Effector CD4-positive, alpha-beta T cell (primary cell): ENCODE measurements around the gene LSM4.
"Not testable (repeated sequence)": the region's sequence is repeated elsewhere in the genome, so short reads cannot be mapped to it uniquely, and the experiment has no call there.

Source experiments
- DNase-seq: peaks from one replicate; pipeline ENCODE4 v3.0.0-alpha.2; 2020
- total RNA-seq: gene quantifications from one replicate; lab custom pipeline; 2026; lab: John Stamatoyannopoulos, UW

LSM4 gene
- total RNA-seq = 23.5 reads per million, percentile 50 among the genes with 10 or more reads in this experiment

GRCh38 chr19:18322759-18323460 is at the start of gene LSM4:
Gene LSM4 (minus strand): TSS chr19:18323076. CDS start chr19:18323020, 56 bp downstream.
- DNase-seq = peak; percentile 99

- DNase-seq = no peak
Observed at GRCh38 chr19:18368504-18369222, 45.8 kb upstream of the LSM4 start.

- DNase-seq = no peak
Observed at GRCh38 chr19:18366021-18366435, 43.2 kb upstream of the LSM4 start.

DNA sequence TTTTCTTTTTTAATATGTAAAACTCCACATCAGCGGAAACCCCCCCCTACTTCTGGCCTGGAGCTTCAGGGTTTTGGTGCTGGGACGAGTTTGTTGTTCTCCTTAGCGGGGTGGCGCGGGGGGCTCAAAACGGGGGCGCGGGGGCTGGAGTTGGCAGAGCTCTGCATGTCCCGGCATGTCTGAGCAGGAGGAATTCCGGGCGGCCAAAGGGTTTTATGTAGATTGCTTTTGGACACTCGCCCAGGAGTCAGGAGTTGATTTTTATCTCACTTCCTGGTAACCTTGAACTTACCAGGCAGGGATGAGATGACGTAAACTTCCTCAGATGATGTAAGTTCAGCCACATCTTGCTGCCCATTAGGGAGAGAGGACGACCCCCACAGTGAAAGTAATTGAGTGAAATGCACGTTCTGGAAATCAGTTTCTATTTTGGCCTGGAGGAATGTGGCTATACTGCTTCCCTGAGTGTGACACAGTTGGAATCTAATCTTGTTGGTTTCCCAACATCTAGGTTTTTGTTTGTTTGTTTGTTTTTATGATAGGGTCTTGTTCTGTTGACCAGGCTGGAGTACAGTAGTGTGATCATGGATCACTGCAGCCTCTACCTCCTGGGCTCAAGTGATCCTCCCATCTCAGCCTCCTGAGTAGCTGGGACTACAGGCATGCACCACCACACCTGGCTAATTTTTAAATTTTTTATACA is 42.1 kb upstream of the LSM4 start:
- DNase-seq = no peak

GRCh38 chr19:18364277-18364825 is 41.5 kb upstream of the LSM4 start:
- DNase-seq = not testable (repeated sequence)

DNA sequence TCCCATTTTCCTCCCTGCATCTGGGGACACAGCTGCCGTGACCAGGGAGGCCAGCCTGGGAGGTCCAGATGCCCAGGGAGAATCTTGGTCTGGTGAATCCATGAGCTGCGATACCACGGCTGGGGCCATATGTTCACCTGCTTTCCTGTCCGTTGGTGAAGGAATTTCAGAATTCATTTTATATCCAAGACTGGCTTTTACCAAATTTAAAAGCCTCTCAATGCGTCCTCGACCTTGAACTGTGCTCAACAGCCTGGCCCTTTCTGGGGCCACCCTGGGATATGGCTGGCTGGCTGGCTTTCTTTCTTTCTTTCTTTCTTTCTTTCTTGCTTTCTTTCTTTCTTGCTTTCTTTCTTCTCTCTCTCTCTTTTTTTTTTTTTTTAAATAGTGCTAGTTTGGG is 40.9 kb upstream of the LSM4 start:
- no peak for DNase-seq

- DNase-seq = no peak
Observed at GRCh38 chr19:18362934-18363542, 40.2 kb upstream of the LSM4 start.

DNA sequence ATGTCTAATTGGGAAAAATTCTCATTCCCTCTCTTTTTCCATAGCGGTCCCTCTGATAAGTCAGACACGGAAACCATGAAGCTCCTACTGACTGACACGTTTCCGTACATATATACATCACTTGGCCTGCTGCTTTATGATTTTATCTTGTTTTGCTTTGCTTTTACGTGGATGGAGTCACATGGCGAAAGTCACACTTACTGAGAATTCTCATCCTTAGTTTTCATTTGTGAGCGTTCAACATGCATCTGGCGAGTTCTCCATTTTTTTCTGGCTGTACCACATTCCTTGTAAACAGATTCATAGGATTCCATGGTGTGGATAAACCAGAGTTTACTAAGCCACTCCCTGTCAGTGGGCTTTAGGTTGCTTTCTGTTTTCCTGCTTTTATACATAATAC is 38.8 kb upstream of the LSM4 start:
- no peak for DNase-seq

DNA sequence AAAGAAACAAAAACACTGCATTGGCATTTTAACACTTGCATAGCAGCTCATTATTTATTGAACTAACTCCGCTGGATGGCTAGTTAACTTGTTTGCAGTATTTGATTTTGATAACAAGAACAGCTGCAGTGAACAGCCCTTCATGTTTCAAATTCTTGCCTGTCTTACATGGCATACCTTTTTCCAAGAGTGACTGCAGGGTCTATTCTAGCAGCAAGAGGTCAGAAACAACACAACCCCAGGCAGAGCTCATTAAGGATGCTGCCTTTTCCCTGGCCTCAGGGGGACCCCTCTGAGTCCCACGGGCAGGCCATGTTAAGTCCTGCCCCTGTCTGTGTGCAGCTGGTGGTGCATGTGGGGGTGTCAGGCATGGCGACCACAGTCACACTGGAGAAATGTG is 34.2 kb upstream of the LSM4 start:
- no peak for DNase-seq

- DNase-seq = not testable (repeated sequence)
Observed at GRCh38 chr19:18354743-18355142, 31.9 kb upstream of the LSM4 start.

DNA sequence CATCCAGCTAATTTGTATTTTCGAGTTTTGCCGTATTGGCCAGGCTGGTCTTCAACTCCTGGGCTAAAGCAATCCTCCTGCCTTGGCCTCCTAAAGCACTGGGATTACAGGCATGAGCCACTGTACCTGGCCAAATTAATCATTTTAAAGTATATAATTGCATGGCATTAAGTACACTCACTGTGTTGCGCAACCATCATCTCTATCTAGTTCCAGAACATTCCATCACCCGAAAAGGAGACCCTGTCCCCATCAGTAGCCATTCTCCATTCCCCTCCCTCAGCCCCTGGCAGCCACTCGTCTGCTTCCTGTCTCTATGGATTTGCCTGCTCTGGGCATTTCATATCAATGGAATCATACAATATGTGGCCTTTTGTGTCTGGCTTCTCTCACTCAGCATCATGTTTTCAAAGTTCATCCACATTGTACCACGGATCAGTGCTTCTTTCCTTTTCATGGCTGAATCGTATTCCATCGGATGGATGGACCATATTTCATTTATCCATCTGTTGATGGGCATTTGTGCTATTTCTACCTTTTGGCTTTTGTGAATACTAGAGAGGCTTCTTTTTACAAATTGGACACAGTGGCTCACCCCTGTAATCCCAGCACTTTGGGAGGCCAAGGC is 30.6 kb upstream of the LSM4 start:
- no peak for DNase-seq

DNA sequence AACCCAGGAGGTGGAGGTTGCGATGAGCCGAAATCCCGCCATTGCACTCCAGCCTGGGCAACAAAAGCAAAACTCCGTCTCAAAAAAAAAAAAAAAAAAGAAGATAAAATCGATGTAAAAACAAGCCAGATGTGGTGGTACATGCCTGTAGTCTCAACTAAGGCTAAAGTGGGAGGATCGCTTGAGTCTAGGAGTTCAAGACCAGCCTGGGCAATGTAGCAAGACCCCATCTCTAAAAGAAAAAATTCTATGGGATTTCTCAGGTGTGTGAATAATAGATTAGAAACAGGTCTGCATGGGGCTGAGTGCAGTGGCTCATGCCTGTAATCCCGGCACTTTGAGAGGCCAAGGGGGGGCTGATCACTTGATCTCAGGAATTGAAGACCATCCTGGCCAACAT is 28.7 kb upstream of the LSM4 start:
- DNase-seq = no peak

- no peak for DNase-seq
Observed at GRCh38 chr19:18350490-18350889, 27.6 kb upstream of the LSM4 start.

DNA sequence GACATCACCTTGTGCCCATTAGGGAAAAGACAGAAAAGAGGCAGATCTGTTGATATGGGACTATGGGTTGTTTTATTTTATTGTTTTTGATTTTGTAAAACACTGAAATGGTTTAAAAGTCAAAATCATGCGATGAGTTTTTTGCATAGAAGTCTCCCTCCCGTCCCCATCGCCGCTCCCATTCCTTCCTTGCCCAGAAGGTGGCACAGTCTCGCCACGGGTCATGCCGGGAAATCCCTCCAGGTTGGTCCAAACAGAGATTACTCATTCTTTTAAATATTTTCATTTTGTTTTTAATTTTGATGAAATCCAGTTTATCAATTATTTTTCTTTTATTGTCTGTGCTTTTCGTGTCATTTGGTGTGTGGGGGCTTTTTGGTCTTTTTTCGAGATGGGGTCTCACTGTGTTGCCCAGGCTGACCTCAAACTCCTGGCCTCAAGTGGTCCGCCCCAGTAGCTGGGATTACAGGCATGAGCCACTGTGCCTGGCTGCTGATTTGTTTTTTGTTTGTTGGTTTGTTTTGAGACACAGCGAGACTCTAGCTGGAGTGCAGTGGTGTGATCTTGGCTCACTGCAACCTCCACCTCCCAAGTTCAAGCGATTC is 26.8 kb upstream of the LSM4 start:
- no peak for DNase-seq

DNA sequence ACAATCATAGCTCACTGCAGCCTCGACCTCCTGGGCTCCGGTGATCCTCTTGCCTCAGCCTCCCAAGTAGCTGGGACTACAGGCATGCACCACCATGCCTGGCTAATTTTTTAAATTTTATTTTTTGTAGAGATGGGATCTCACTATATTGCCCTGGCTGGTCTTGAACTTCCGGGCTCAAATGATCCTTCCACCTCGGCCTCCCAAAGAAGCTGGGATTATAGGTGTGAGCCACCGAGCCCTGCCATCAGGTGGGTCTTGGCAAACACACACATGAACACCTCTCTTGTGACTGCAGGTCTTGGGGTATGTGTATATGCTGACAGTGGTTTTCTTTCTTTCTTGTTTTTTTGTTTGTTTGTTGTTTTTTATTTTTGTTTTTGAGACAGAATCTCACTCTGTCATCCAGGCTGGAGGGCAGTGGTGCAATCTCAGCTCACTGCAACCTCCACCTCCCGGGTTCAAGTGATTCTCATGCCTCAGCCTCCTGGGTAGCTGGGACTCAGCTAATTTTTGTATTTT is 26.0 kb upstream of the LSM4 start:
- DNase-seq = not testable (repeated sequence)

DNA sequence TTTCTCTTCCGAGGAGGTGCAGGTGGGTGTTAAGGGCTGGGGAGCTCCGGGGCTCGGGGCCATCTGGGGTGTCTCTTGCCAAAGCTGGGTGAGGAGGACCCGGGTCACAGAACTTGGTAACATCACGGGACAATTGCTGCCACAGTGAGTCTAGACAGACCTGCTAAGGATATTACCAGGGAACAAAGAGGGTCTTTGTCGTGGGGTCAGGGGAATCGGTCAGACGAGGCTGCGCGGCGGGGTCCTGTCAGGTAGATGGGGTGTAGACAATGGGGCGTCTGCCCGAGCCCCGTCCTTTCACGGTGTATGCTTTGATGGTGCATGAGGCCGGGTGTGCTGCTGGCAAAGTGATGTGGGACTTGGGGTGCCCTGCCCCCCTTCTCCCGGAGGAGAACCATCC is 25.3 kb upstream of the LSM4 start:
- DNase-seq = no peak

GRCh38 chr19:18346091-18346490 is 23.2 kb upstream of the LSM4 start:
- no peak for DNase-seq

DNA sequence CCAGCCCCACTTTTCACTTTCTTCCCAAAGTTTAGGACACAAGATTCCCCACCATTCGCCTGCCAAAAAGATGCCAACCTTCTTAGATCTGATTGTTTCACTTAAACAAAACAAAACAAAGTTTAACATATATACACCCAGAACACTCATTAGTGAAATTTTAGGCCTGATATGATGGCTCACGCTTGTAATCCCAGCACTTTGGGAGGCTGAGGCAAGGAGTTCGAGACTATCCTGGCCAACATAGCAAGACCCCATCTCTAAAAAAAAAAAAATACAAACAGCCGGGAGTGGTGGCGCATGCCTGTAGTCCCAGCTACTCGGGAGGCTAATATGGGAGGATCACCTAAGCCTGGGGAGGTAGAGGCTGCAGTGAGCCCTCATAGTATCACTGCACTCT is 22.4 kb upstream of the LSM4 start:
- DNase-seq = no peak

DNA sequence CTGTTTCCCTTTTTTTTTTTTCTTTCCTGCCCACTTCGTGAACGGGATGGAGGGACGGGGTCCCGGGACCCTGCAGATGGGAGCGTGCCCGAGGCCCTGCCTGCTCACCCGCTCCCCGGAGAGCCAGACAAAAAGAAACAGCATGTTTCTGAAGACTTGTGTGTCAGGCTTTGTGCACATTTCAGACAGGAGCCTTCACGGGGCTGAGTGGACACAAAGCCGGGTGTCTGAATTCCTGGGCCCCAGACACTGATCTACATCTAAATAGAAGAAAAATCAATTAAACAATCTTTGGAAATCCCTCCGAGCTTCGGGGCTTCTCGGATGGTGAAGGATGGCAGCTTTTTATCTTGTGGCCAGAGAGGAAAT is 21.7 kb upstream of the LSM4 start:
- DNase-seq = no peak

DNA sequence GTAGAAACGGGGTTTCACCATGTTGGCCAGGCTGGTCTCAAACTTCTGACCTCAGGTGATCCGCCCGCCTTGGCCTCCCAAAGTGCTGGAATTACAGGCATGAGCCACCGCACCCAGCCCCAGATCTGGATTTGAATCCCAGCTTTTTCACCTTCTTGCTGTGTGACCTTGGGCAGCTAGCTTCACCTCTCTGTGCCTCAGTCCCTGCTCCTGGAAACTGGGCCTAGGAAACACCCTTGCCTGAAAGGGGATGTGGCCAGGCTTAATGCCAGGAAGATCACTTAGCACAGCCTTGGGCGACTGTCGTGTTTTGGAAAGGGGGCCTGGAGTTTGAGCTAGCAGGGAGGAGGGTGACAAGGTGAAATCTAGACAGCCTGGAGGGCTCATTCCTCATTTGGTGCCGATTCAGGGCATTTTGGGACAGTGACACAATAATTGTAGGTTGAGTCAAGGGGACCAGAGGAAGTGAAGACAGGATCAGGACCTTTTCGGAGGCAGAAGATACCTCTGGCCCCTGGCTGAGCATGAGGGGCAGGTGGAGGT is 19.3 kb upstream of the LSM4 start:
- no peak for DNase-seq
